A549 treated with DMSO at 1 μM for 4 hours (cell line): ENCODE measurements around the gene CDKN1B. TPM values are rescaled to one million over a fixed set of nuclear protein-coding genes. Genes with fewer than 3 reads are reported as not detected.

ENCODE experiments used
- total RNA-seq: library from RNA; stranded (reverse); fragments of 200-300 nt; extraction: Qiagen RNA extraction; gene quantifications from 5 replicates; pipeline ENCODE4 v1.2.3, GENCODE V29; 2022; ENCODE audit warnings: low read depth

Gene CDKN1B
- total RNA-seq = 17.3 to 24.1 TPM (median 20.9 TPM) in 5 replicates

DNA sequence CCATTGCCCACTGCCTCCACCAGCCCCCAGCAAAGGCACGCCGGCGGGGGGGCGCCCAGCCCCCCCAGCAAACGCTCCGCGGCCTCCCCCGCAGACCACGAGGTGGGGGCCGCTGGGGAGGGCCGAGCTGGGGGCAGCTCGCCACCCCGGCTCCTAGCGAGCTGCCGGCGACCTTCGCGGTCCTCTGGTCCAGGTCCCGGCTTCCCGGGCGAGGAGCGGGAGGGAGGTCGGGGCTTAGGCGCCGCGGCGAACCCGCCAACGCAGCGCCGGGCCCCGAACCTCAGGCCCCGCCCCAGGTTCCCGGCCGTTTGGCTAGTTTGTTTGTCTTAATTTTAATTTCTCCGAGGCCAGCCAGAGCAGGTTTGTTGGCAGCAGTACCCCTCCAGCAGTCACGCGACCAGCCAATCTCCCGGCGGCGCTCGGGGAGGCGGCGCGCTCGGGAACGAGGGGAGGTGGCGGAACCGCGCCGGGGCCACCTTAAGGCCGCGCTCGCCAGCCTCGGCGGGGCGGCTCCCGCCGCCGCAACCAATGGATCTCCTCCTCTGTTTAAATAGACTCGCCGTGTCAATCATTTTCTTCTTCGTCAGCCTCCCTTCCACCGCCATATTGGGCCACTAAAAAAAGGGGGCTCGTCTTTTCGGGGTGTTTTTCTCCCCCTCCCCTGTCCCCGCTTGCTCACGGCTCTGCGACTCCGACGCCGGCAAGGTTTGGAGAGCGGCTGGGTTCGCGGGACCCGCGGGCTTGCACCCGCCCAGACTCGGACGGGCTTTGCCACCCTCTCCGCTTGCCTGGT lies at the start of gene CDKN1B:
Gene CDKN1B (plus strand): TSS at position 576 of the 793 bp plus-strand sequence. CDS start 472 bp downstream, outside the sequence.

Other genes with a start within 250 kb of the CDKN1B start
- gene DUSP16, start 154.5 kb upstream of the CDKN1B start, total RNA-seq = 11.2 to 14.8 TPM (median 13.3 TPM) in 5 replicates
- 18.0 to 24.2 TPM (median 21.1 TPM) in 5 replicates for gene CREBL2, start 105.5 kb upstream of the CDKN1B start, total RNA-seq
- 0.70 to 1.1 TPM (median 0.93 TPM) in 5 replicates for gene GPR19, start 21.2 kb upstream of the CDKN1B start, total RNA-seq
- gene APOLD1, start 68.3 kb downstream of the CDKN1B start, total RNA-seq = 0.19 to 0.67 TPM (median 0.26 TPM) in 5 replicates
- gene DDX47, start 96.0 kb downstream of the CDKN1B start, total RNA-seq = 89.0 to 108 TPM (median 98.1 TPM) in 5 replicates
- gene GPRC5A, start 174.2 kb downstream of the CDKN1B start, total RNA-seq = 314 to 517 TPM (median 478 TPM) in 5 replicates
- not detected in 5 replicates for gene GPRC5D, start 234.8 kb downstream of the CDKN1B start, total RNA-seq